Measurements from ENCODE around the gene RHOG. TPM values are rescaled to one million over a fixed set of nuclear protein-coding genes. Genes with fewer than 3 reads are reported as not detected.

The RHOG gene
- polyA plus RNA-seq (2011; rRNA removed) (41.1 and 54.3 TPM in 2 replicates), polyA plus RNA-seq (2017; fragmentation: RNase III; extraction: RNeasy Plus Mini Kit Qiagen cat#74134 plus additional on column Dnase treatment) (55.0 to 64.3 TPM (median 62.2 TPM) in 3 replicates), polyA minus RNA-seq (2011; rRNA and poly(A)+ RNA removed) (87.2 and 95.3 TPM in 2 replicates)
- 111 and 157 TPM in 2 replicates for polyA plus RNA-seq (2012; cell fraction: cytosol; rRNA removed)
- polyA plus RNA-seq (2012; cell fraction: nucleus; rRNA removed): 59.8 and 100 TPM in 2 replicates

- CTCF ChIA-PET: interaction anchor here (1.1 to 27.8 kb wide), 20 partner anchors 8 to 387 kb away, joined by 3 to 919 read pairs (median 5); partner anchors contain the start of genes PGAP2 and STIM1
Measured at GRCh38 chr11:3840870-3841425, at the start of gene RHOG. TSS of gene RHOG (minus strand) at chr11:3840959. CDS start at chr11:3828138, 12,821 bp downstream.

GRCh38 chr11:3890014-3890413 lies 49.3 kb upstream of the RHOG start:
- DNase-seq (ENCODE audit: low read depth in 1 of 2, low spot score in 1 of 2): no peak
- Histone ChIP-seq H3K4me1 (peaks cover 20% of the 10 kb centered on the region), H3K4me2 (no peak overlapping the region), H3K27ac (no peak overlapping the region), H3K9me3 (no peaks in the 10 kb centered on the region), H3K4me3 (no peak overlapping the region)
- FAIRE-seq: no peak
- ATAC-seq: no peak
- WGBS (ENCODE audit: missing lambda C conversion rate): 97% methylated on average over 2 of the region's 2 CpGs
- TF ChIP-seq CHD2 (IDR thresholded peaks at IDR 0.05; ENCODE audit: low read length, partially characterized antibody) (no peak), KDM5A (IDR thresholded peaks at IDR 0.05) (no peak), POLR2AphosphoS2 (conservative IDR thresholded peaks at IDR 0.05; ENCODE audit: low read length) (no peak), HEYL (CRISPR knock-in tag; IDR thresholded peaks at IDR 0.05) (no peak), KDM1A (IDR thresholded peaks at IDR 0.05; ENCODE audit: low read depth) (no peak), USF2 (IDR thresholded peaks at IDR 0.05) (no peak), RFX5 (IDR thresholded peaks at IDR 0.05) (no peak), CEBPB (IDR thresholded peaks at IDR 0.05) (no peak), HOXA7 (CRISPR knock-in tag; IDR thresholded peaks at IDR 0.05) (no peak), RAD21 (conservative IDR thresholded peaks at IDR 0.05 in 1 of 2, IDR thresholded peaks at IDR 0.05 in 1 of 2) (no peak), E2F6 (IDR thresholded peaks at IDR 0.05; ENCODE audit: borderline replicate concordance, low read depth) (no peak), TFCP2L1 (CRISPR knock-in tag; IDR thresholded peaks at IDR 0.05) (no peak), HDAC2 (IDR thresholded peaks at IDR 0.05) (no peak), ZFP36 (IDR thresholded peaks at IDR 0.05; ENCODE audit: borderline replicate concordance, partially characterized antibody) (no peak), SREBF2 (IDR thresholded peaks at IDR 0.05) (no peak), CBX8 (IDR thresholded peaks at IDR 0.05) (no peak), NPAS2 (CRISPR knock-in tag; IDR thresholded peaks at IDR 0.05; ENCODE audit: borderline replicate concordance) (no peak)
- CTCF ChIA-PET: interaction anchor here (0.6 to 2.8 kb wide), 6 partner anchors 10 to 603 kb away, joined by 3 to 10 read pairs (median 4); partner anchors contain the start of gene STIM1
- POLR2A ChIA-PET: interaction anchor here (0.8 kb wide), 1 partner anchor 34 kb away, joined by 4 read pairs; the partner anchor contains the start of gene STIM1

More at GRCh38 chr11:3840870-3841425, at the start of gene RHOG:
- H3K27ac ChIP-seq: peak within 1 kb of the TSS; percentile 95 to 98
- no CpG with 5 or more reads among the region's 42 CpGs for WGBS (ENCODE audit: missing lambda C conversion rate)
- POLR2A ChIA-PET: interaction anchor here (0.7 to 2.2 kb wide), 11 partner anchors 10 to 232 kb away, joined by 3 to 44 read pairs (median 5); partner anchors contain the start of genes PGAP2 and STIM1
- DNase-seq (ENCODE audit: low read depth in 1 of 2, low spot score in 1 of 2): peak; percentile 80 to 87
- H3K4me2 ChIP-seq: peak within 1 kb of the TSS; percentile 84
- peak; percentile 49 to 80; a peak in 3 of 5 replicates for TF ChIP-seq JUN (IDR thresholded peaks at IDR 0.05)
- peak; percentile 25 for TF ChIP-seq POLR2A (IDR thresholded peaks at IDR 0.05; ENCODE audit: low read length)
- no peak for TF ChIP-seq FOSL2 (IDR thresholded peaks at IDR 0.05)
- TF ChIP-seq FOSL2 (CRISPR knock-in tag; IDR thresholded peaks at IDR 0.05): no peak
- 0 out of 3 replicates have a peak, but pooled peaks have one; percentile 47 for TF ChIP-seq BCL3 (IDR thresholded peaks at IDR 0.05)
- no peak for FAIRE-seq
- peak within 1 kb of the TSS; percentile 84 for H3K4me3 ChIP-seq
- no peaks in the 10 kb centered on the region for H3K9me3 ChIP-seq
- peak; percentile 86 for ATAC-seq
- peaks cover 35% of the 10 kb centered on the region for H3K4me1 ChIP-seq
